IMR-90 (cell line): Measurements from ENCODE around the gene NAA10.

ENCODE experiments used
- BHLHE40 ChIP-seq: fragments of 150-350 bp; IDR thresholded peaks from 2 replicates; pipeline ENCODE4 v1.6.1; 2016; ENCODE audit warnings: mild to moderate bottlenecking, low read depth, low read length
- CTCF ChIP-seq: conservative IDR thresholded peaks from 2 replicates; pipeline ENCODE4 v1.5.1; 2012; ENCODE audit warnings: mild to moderate bottlenecking, low read depth, low read length, improper control_type of control experiment
- POLR2A ChIP-seq: IDR thresholded peaks from 2 replicates; pipeline ENCODE4 v1.6.1; 2012; ENCODE audit warnings: mild to moderate bottlenecking, low read depth, low read length
- RAD21 ChIP-seq: IDR thresholded peaks from 2 replicates; pipeline ENCODE4 v1.6.1; 2012; ENCODE audit warnings: low read length, improper control_type of control experiment
- RFX5 ChIP-seq: IDR thresholded peaks from 2 replicates; pipeline ENCODE4 v1.8.0; 2012; ENCODE audit warnings: low read depth, mild to moderate bottlenecking, low read length, moderate library complexity
- SMC3 ChIP-seq: fragments of 150-350 bp; IDR thresholded peaks from 2 replicates; pipeline ENCODE4 v1.6.1; 2016; ENCODE audit warnings: low read depth, mild to moderate bottlenecking, antibody characterized with exemption, low read length, moderate library complexity

- no peak for TF ChIP-seq CTCF
- no peak for TF ChIP-seq POLR2A
- no peak for TF ChIP-seq RAD21
- TF ChIP-seq RFX5, result no peak
- TF ChIP-seq SMC3, result no peak
- no peak for TF ChIP-seq BHLHE40
Measured at GRCh38 chrX:153919281-153919680, 15.6 kb downstream of the NAA10 start.
